Vagina (tissue), 2 donors: ENCODE measurements around the gene CRISPLD2. TPM values are rescaled to one million over a fixed set of nuclear protein-coding genes. Genes with fewer than 3 reads are reported as not detected.

Source experiments
- DNase-seq, 2 donors: peaks; one replicate each; pipeline ENCODE4 v3.0.0-alpha.2; 2017; ENCODE audit errors: extremely low spot score in 2 of 2
- H3K27ac ChIP-seq: fragments of 200-600 bp; sonication (generic); one replicate; pipeline ENCODE4 v1.5.1; 2019
- H3K27me3 ChIP-seq: fragments of 200-600 bp; sonication (generic); one replicate; pipeline ENCODE4 v1.5.1; 2019
- H3K36me3 ChIP-seq, 2 donors: fragments of 200-600 bp; sonication (generic); one replicate each; pipeline ENCODE4 v1.5.1; 2017 to 2019
- H3K4me1 ChIP-seq: fragments of 200-600 bp; sonication (generic); one replicate; pipeline ENCODE4 v1.5.1; 2019
- H3K4me3 ChIP-seq, 2 donors: fragments of 200-600 bp; sonication (generic); 1 replicate in 1 of 2; 2 replicates in 1 of 2; pipeline ENCODE4 v1.5.1; 2016 to 2019
- H3K9me3 ChIP-seq: fragments of 200-600 bp; sonication (generic); one replicate; pipeline ENCODE4 v1.5.1; 2019
- CTCF ChIP-seq, 3 experiments: fragments of 450-650 bp in 2 of 3; fragments of 200-600 bp in 1 of 3; sonication (generic) in 1 of 3; IDR thresholded peaks; one replicate each; pipeline ENCODE4 v1.5.1; 2017 to 2019; ENCODE audit warnings: antibody characterized with exemption in 3 of 3, mild to moderate bottlenecking in 2 of 3, moderate library complexity in 2 of 3
- POLR2A ChIP-seq, 2 donors: fragments of 450-650 bp; IDR thresholded peaks; one replicate each; pipeline ENCODE4 v1.6.1; 2017; ENCODE audit warnings: antibody characterized with exemption in 2 of 2, mild to moderate bottlenecking in 2 of 2, moderate library complexity in 2 of 2
- POLR2AphosphoS5 ChIP-seq, 2 donors: sonication (generic); formaldehyde crosslinking; IDR thresholded peaks; one replicate each; pipeline ENCODE4 v1.9.0; 2017; ENCODE audit warnings: antibody characterized with exemption in 2 of 2, mild to moderate bottlenecking in 2 of 2, low read depth in 1 of 2; ENCODE audit not compliant: insufficient read depth in 1 of 2
- intact Hi-C: fragments of 100-400 bp; cut with DNase I; formaldehyde crosslinking; loops from one replicate; pipeline ENCODE4 v1.15.1; 2023
- total RNA-seq: library from RNA; depleted of rRNA; stranded (reverse); fragments of >200 nt; gene quantifications from one replicate; pipeline ENCODE4 v1.2.3, GENCODE V29; 2016

CRISPLD2 gene
- total RNA-seq, 1 donor from 2014 or later, result 320 TPM

GRCh38 chr16:84883301-84883700 is 63.5 kb downstream of the CRISPLD2 start:
- intact Hi-C loops, result no loop called here
- TF ChIP-seq POLR2A (IDR thresholded peaks at IDR 0.05), result no peak
- TF ChIP-seq CTCF (IDR thresholded peaks at IDR 0.05), result no peak
- TF ChIP-seq POLR2AphosphoS5 (IDR thresholded peaks at IDR 0.05; ENCODE audit: insufficient read depth in 1 of 2, low read depth in 1 of 2), result peak in 1 of 2 donors; percentile 48
- Histone ChIP-seq H3K36me3 (no peaks in the 10 kb centered on the region), H3K4me1 (peaks cover 14% of the 10 kb centered on the region), H3K27me3 (no peaks in the 10 kb centered on the region), H3K4me3 (no peak overlapping the region), H3K9me3 (no peaks in the 10 kb centered on the region), H3K27ac (peak overlapping the region; percentile 47)
- DNase-seq, result no peak

DNA sequence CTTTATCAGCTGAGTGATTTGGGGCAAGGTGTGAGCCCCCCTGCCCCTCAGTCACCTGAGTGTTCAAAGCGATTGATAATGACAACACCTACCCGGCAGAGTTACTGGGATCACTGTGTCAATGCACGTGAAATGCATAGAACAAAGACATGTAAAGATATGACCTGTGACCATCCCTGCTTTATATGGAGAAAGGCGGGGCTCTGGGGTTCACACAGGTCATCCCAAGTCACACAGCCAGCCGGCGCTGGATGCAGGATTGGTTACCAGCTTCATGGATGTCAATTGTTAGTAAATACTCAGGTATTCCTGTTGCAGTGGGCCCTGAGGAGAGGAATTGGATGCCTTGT is 64.4 kb downstream of the CRISPLD2 start:
- intact Hi-C loops, result no loop called here
- TF ChIP-seq POLR2A (IDR thresholded peaks at IDR 0.05), result no peak
- TF ChIP-seq CTCF (IDR thresholded peaks at IDR 0.05), result no peak
- no peak for TF ChIP-seq POLR2AphosphoS5 (IDR thresholded peaks at IDR 0.05; ENCODE audit: insufficient read depth in 1 of 2, low read depth in 1 of 2)
- Histone ChIP-seq H3K4me3 (no peak overlapping the region), H3K9me3 (no peaks in the 10 kb centered on the region), H3K36me3 (no peaks in the 10 kb centered on the region), H3K27me3 (no peaks in the 10 kb centered on the region), H3K27ac (no peak overlapping the region), H3K4me1 (peaks cover 14% of the 10 kb centered on the region)
- no peak for DNase-seq

DNA sequence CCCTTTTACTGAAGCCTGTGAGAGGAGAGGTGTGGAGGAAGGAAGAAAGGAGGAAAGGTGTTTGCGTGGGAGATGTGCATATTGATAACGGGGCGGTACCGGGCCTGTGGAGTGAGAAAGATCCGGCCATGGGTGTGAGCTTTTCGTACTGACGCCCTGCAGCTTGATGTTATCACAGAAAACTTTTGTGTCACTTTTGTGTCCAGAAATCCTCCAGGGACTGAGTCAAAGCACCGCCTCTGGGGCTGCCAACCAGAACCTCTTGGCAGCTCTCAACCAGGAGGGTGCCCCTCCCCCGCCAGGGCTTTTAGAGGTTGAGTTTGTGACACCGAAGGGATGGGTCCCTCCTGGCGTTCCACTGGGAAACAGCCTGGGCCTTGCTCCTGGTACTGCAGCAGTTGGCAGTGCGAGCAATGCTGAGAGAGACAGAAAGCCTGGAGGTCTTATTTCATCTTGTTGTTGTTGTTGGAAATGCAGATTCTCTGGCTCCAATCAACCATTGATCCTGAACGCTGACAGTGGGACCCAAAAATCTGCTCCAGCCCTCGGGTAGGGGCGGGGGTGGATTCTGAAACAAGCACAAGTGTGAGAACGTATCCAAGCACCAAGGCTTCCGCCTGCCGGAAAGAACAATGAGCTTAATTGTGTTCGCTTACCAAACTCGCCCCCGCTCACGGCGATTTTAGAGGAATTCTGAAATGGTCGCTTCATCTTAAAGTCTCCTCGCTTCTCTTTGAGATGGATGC is 65.0 kb downstream of the CRISPLD2 start:
- H3K4me3 ChIP-seq, result no peak overlapping the region
- no peaks in the 10 kb centered on the region for H3K27me3 ChIP-seq
- intact Hi-C loops, result no loop called here
- DNase-seq, result no peak
- TF ChIP-seq CTCF (IDR thresholded peaks at IDR 0.05) (no peak), POLR2AphosphoS5 (IDR thresholded peaks at IDR 0.05; ENCODE audit: insufficient read depth in 1 of 2, low read depth in 1 of 2) (peak in 1 of 2 donors; percentile 7)
- H3K9me3 ChIP-seq, result no peaks in the 10 kb centered on the region
- no peak overlapping the region for H3K27ac ChIP-seq
- H3K36me3 ChIP-seq, result no peaks in the 10 kb centered on the region
- peaks cover 14% of the 10 kb centered on the region for H3K4me1 ChIP-seq

DNA sequence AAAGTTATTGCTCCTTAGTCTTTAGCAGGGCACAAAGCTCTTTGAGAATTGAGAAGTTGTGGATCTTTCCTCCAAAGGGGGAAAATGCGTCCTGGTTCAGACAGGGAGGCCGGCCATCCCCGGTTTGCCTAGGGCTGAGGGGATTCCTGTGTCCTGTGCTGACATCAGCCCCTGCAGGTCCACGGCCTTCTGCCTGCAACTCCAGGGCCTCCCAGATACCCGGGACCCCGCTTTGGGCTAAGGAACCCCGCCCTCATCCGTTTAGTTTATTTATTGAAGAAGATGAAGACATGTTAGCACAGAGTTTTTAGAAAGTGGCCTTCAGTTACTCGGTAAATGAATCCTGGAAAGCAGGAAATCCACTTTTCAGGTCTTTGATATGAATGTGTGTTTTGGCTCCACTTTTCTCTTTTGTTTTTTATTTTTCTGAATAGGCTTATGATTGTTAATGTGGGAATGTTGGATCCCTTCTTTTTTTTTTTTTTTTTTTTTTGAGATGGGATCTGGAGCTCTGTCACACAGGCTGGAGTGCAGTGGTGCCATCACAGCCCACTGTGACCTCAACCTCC is 65.6 kb downstream of the CRISPLD2 start:
- Histone ChIP-seq H3K27me3 (no peaks in the 10 kb centered on the region), H3K4me3 (no peak overlapping the region), H3K9me3 (no peaks in the 10 kb centered on the region), H3K27ac (no peak overlapping the region), H3K4me1 (peaks cover 14% of the 10 kb centered on the region), H3K36me3 (no peaks in the 10 kb centered on the region)
- DNase-seq, result no peak
- TF ChIP-seq CTCF (IDR thresholded peaks at IDR 0.05), result no peak
- no peak for TF ChIP-seq POLR2A (IDR thresholded peaks at IDR 0.05)
- TF ChIP-seq POLR2AphosphoS5 (IDR thresholded peaks at IDR 0.05; ENCODE audit: insufficient read depth in 1 of 2, low read depth in 1 of 2), result peak in 1 of 2 donors; percentile 32
- intact Hi-C loops, result no loop called here

- no peak overlapping the region for H3K27ac ChIP-seq
- no peaks in the 10 kb centered on the region for H3K36me3 ChIP-seq
- H3K27me3 ChIP-seq, result no peaks in the 10 kb centered on the region
These were observed 66.8 kb downstream of the CRISPLD2 start for GRCh38 chr16:84886497-84887090.

More at GRCh38 chr16:84886497-84887090, 66.8 kb downstream of the CRISPLD2 start:
- no peak for DNase-seq
- intact Hi-C loops, result no loop called here
- Histone ChIP-seq H3K4me1 (peaks cover 23% of the 10 kb centered on the region), H3K4me3 (no peak overlapping the region), H3K9me3 (no peaks in the 10 kb centered on the region)
- no peak for TF ChIP-seq POLR2AphosphoS5 (IDR thresholded peaks at IDR 0.05; ENCODE audit: insufficient read depth in 1 of 2, low read depth in 1 of 2)
- no peak for TF ChIP-seq CTCF (IDR thresholded peaks at IDR 0.05)
- TF ChIP-seq POLR2A (IDR thresholded peaks at IDR 0.05), result no peak
